ENCODE data around the gene PYY.

The PYY gene

DNA sequence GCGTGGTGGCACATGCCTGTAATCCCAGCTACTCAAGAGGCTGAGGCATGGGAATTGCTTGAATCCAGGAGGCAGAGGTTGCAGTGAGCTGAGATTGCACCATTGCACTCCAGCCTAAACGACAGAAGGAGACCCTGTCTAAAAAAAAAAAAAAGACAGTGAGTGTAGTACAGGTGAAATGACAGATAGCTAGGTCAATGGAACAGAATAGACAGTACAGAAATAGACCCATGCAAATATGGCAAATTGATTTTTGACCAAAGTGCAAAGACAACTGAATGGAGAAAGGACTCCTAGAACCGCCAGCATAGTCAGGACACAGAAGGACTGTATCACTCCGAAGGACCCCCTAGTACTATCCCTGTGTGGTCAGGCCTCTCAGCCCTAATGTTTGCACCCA is 16.6 kb upstream of the PYY start:
- Histone ChIP-seq H3K27ac (replicated peaks) (no peak overlapping the region), H3K27me3 (ENCODE audit: insufficient read depth, poor library complexity, severe bottlenecking) (peaks cover 2% of the 10 kb centered on the region), H3K4me3 (replicated peaks; ENCODE audit: insufficient read depth, low read length) (no peak overlapping the region)
- no peak for DNase-seq (ENCODE audit: low read depth in 1 of 2, low spot score in 1 of 2)
- no peak for TF ChIP-seq POLR2AphosphoS5 (IDR thresholded peaks at IDR 0.05; ENCODE audit: low read depth)
- no peak for TF ChIP-seq SPI1 (IDR thresholded peaks at IDR 0.05; ENCODE audit: borderline replicate concordance, low read depth)
- TF ChIP-seq CTCF (IDR thresholded peaks at IDR 0.05; ENCODE audit: insufficient read depth, low read length), result no peak
- no peak for TF ChIP-seq GABPA (IDR thresholded peaks at IDR 0.05; ENCODE audit: low read depth)
- TF ChIP-seq, protein P1, sequence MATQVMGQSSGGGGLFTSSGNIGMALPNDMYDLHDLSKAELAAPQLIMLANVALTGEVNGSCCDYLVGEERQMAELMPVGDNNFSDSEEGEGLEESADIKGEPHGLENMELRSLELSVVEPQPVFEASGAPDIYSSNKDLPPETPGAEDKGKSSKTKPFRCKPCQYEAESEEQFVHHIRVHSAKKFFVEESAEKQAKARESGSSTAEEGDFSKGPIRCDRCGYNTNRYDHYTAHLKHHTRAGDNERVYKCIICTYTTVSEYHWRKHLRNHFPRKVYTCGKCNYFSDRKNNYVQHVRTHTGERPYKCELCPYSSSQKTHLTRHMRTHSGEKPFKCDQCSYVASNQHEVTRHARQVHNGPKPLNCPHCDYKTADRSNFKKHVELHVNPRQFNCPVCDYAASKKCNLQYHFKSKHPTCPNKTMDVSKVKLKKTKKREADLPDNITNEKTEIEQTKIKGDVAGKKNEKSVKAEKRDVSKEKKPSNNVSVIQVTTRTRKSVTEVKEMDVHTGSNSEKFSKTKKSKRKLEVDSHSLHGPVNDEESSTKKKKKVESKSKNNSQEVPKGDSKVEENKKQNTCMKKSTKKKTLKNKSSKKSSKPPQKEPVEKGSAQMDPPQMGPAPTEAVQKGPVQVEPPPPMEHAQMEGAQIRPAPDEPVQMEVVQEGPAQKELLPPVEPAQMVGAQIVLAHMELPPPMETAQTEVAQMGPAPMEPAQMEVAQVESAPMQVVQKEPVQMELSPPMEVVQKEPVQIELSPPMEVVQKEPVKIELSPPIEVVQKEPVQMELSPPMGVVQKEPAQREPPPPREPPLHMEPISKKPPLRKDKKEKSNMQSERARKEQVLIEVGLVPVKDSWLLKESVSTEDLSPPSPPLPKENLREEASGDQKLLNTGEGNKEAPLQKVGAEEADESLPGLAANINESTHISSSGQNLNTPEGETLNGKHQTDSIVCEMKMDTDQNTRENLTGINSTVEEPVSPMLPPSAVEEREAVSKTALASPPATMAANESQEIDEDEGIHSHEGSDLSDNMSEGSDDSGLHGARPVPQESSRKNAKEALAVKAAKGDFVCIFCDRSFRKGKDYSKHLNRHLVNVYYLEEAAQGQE (IDR thresholded peaks at IDR 0.05; ENCODE audit: insufficient replicate concordance, low read depth), result no peak

- Histone ChIP-seq H3K27me3 (ENCODE audit: insufficient read depth, poor library complexity, severe bottlenecking) (no peaks in the 10 kb centered on the region), H3K4me3 (replicated peaks; ENCODE audit: insufficient read depth, low read length) (no peak overlapping the region), H3K27ac (replicated peaks) (no peak overlapping the region)
- TF ChIP-seq, protein P1 (IDR thresholded peaks at IDR 0.05; ENCODE audit: insufficient replicate concordance, low read depth), result no peak
- no peak for TF ChIP-seq GABPA (IDR thresholded peaks at IDR 0.05; ENCODE audit: low read depth)
- TF ChIP-seq SPI1 (IDR thresholded peaks at IDR 0.05; ENCODE audit: borderline replicate concordance, low read depth), result no peak
- no peak for TF ChIP-seq POLR2AphosphoS5 (IDR thresholded peaks at IDR 0.05; ENCODE audit: low read depth)
- DNase-seq (ENCODE audit: low read depth in 1 of 2, low spot score in 1 of 2), result no peak
These were observed 13.6 kb upstream of the PYY start for GRCh38 chr17:43967251-43967875.

DNA sequence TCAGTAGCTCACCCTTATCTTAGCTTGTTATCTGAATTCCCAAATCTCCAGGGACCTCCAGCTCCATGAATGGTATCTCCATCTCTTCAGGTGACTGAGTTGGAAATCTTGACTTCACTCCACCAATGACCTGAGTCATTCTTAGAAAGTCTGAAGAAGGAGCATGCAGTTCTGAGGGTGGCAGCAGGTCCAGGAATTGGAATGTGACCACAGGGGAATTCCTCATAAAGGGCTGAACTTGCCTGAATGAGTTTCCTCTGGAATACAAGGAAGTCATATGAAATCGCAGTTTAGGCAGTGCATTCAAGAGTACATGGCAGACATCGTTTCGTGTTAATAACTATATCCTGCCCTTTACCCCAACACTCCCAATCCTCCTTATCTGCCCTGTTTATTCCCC is 12.5 kb upstream of the PYY start:
- H3K27me3 ChIP-seq (ENCODE audit: insufficient read depth, poor library complexity, severe bottlenecking), result no peaks in the 10 kb centered on the region
- DNase-seq (ENCODE audit: low read depth in 1 of 2, low spot score in 1 of 2), result no peak
- TF ChIP-seq GABPA (IDR thresholded peaks at IDR 0.05; ENCODE audit: low read depth) (no peak), CTCF (IDR thresholded peaks at IDR 0.05; ENCODE audit: insufficient read depth, low read length) (no peak), SPI1 (IDR thresholded peaks at IDR 0.05; ENCODE audit: borderline replicate concordance, low read depth) (no peak), POLR2AphosphoS5 (IDR thresholded peaks at IDR 0.05; ENCODE audit: low read depth) (no peak)
- TF ChIP-seq, protein P1 (IDR thresholded peaks at IDR 0.05; ENCODE audit: insufficient replicate concordance, low read depth), result no peak

More for the DNA sequence above, 12.5 kb upstream of the PYY start:
- Histone ChIP-seq H3K4me3 (replicated peaks; ENCODE audit: insufficient read depth, low read length) (no peak overlapping the region), H3K27ac (replicated peaks) (no peak overlapping the region)

Data from HL-60 (cell line).